NCI-H2081 treated with DMSO at 0.1 percent for 48 hours (cell line): ENCODE measurements around the gene CYP2E1.
"Not testable (repeated sequence)": the region's sequence is repeated elsewhere in the genome, so short reads cannot be mapped to it uniquely, and the experiment has no call there.

Source experiments
- DNase-seq: peaks from one replicate; lab custom pipeline; 2025; lab: John Stamatoyannopoulos, UW

Gene CYP2E1

DNA sequence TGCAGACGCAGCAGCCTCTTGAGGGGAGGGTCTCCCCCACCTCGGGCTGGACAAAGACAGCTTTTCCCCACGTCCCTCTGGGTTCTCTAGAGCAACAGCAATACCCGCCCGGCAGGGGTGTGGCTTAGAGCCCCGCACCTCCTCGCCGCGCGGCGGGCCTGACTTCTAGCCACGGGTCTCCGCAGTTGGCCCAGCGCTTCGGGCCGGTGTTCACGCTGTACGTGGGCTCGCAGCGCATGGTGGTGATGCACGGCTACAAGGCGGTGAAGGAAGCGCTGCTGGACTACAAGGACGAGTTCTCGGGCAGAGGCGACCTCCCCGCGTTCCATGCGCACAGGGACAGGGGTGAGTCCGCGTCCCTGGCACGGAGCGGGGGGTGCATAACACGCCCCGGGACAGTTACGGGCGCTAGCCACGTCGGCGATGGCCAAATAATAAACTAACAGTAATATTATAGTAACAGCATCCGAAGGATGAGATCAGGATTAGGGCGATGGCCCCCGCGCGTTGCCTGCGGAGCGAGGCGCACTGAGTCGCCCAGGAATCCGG is 1.2 kb downstream of the CYP2E1 start:
- DNase-seq, result no peak

DNA sequence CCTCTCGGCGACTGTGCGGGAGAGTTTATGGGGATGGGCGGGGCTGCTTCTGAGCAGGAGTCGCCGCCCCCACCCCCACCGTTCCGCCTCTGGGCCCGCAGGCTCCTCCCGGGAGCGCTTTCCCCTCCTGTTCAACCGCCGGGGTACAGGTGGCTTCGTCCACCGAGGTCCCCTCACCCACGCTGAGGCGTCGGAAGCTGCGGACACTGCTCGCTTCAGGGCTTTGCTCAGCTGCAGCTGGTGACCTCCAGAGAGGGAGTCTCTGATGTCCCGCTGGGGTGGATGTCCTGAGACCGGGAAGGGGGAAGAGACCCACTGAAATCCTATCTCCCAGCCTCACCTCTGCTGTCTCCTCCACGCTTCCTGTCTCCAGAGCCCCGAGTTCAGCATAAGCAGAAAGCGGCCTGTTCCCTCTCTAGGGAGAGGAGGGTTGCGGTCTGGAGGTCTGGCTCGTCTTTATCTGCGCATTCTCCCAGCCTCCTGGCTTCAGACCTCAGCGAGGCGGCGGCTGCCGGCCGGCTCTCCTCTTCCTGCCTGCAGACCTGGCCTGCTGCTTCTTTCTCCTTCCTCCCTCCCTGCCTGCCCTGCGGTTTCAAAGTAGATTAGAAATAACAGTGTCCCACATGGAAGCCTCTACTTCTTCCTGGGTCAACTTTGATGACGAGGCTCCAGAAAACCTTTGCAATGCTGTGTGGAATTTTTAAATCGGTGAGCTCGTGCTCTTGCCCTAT is 1.8 kb downstream of the CYP2E1 start:
- no peak for DNase-seq

DNA sequence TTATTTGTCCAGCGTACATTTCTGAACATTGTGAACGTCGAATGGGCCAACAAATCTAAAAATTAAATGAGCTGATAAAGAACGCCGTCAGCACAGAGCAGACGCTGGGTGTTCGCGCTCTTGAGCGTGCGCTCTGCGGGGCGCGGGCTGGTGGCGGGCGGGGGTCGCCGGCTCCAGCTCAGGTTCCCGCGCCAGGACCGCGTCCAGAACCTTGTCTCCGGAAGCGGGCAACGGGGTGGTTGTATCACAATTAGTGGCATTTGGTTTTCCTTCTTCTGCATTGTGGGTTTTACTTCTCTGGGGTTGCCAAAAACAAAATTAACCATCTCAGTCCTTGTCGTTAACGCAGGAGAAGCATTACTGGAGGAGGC is 2.4 kb downstream of the CYP2E1 start:
- DNase-seq, result no peak

DNA sequence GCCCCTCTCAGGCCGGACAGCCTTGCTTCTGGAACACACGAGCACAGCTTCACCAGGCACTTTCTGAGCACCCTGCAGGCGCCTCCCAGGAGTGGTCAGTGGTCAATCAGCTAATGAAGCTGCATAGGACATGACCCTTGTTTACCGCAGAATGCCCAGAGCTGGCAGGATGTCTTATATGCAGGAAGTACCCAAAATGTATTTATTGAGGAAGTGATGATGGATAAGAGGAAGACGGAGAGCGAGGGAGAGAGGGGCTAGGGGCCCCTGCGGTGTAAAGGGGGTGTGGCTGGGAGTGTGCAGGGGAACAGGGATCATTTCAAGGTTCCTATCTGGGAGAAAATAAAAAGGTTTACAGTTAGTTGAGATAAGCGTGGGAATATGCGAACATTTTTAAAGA is 3.3 kb downstream of the CYP2E1 start:
- DNase-seq, result no peak

DNA sequence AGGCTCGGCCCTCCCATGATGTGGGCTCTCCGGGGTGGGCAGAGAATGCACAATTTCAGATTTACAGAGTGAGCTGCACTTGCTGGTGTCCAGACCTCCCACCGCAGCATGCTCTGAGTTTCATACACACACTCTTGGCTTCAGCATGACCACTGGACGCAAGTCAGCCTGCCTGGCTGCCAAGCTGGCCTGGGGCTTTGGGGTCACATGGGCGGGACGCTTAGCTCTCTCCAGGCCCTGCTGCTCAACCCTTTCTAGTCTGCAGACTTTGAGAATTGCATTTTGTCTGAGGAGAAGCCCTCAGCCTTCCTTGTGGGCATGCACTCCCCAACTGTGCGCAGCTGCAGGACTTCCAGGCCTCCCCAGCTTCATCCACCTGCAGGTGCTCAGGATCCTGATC is 5.7 kb downstream of the CYP2E1 start:
- no peak for DNase-seq

DNA sequence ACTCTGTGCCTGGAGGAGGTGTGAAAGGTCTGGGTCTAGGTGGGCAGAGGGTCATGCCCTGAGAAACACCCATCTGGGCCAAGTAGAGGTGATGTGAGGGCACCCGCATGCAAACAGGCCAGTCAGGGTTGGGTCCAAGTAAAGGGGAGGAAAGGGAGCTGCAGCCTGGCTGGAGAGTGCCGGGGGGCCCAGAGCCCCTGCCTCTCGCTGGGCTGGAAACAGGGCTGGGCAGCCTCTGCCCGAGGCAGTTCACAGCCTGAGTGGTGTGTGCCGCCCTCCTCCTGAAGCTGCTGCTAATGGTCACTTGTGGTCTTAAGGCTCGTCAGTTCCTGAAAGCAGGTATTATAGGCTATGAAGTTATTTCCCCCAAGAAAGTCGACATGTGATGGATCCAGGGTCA is 7.3 kb downstream of the CYP2E1 start:
- DNase-seq, result no peak

DNA sequence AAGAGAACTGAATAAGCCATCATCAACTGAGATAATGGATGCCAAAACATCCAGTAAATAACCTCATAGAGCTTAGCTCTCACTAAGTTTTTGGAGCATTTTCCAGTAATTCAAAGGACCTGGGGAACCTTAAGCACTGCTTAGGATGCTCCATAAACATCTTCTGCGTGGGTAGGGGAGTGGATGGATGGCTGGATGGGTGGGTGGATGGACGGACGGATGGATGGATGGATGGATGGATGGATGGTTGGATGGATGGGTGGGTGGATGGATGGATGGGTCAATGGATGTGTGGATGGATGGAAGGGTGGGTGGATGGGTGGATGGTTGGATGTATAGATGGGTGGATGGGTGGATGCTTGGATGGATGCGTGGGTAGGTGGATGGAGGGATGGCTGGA is 9.0 kb downstream of the CYP2E1 start:
- no peak for DNase-seq

DNA sequence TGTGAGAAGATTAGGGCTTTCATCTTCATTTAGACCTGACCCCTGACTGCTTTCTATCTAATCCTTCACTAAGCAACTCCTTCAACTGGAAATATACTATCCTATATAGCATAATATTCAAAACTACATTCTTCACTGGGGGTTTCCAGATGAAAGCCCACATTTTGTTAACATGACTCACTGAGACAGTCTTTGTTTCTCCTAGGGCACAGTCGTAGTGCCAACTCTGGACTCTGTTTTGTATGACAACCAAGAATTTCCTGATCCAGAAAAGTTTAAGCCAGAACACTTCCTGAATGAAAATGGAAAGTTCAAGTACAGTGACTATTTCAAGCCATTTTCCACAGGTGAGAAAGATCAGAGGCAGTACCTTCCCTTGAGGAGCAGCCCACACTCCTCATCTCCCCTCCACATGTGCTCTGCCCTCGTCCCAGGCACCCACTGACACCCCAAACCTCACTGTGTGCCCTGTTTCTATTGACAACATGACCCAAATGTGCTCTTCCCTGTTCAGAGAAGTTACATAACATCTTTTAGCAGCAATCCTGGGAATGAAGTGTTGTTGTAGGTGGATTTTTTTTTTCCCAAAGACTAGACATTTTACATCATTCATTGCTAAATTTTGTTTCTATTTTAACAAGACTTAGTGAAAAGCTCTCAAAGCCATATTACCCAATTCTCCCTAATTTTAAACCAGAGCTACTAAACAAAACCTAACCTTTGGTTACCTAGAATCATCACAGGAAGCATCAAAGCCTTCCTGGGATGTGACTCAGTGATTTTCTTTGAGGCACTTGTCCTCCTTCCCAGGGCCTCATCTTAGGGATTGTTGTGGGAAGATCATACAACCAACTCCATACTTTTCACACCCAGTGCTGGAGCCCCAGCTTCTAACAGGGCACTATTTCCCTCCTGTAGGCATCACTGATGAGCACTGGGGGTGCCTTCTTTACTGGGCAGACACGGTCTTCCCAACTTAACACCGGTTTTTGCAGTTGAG is 10.7 kb downstream of the CYP2E1 start:
- no peak for DNase-seq

DNA sequence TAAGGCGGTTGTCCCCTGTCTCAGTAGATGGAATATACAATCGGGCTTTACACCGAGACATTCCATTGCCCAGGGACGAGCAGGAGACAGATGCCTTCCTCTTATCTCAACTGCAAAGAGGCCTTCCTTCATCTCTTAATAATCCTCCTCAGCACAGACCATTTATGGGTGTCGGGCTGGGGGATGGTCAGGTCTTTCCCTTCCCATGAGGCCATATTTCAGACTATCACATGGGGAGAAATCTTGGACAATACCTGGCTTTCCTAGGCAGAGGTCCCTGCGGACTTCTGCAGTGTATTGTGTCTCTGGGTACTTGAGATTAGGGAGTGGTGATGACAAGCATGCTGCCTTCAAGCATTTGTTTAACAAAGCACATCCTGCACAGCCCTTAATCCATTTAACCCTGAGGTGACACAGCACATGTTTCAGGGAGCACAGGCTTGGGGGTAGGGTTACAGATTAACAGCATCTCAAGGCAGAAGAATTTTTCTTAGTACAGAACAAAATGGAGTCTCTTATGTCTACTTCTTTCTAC is 14.3 kb downstream of the CYP2E1 start:
- DNase-seq, result not testable (repeated sequence)

DNA sequence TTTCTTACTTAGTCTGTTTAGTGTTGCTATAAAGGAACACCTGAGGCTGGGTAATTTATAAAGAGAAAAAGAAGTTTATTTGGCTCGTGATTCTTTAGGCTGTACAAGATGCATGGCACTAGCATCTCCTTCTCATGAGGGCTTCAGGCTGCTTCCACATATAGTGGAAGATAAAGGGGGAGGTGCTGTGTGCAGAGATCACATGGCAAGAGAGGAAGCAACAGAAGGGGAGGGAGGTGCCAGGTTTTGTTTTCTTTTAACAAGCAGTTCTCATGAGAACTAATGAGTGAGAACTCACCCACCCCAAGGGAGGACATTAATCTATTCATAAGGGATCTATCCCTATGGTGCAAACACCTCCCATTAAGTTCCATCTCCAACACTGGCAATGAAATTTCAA is 17.3 kb downstream of the CYP2E1 start:
- DNase-seq, result no peak

DNA sequence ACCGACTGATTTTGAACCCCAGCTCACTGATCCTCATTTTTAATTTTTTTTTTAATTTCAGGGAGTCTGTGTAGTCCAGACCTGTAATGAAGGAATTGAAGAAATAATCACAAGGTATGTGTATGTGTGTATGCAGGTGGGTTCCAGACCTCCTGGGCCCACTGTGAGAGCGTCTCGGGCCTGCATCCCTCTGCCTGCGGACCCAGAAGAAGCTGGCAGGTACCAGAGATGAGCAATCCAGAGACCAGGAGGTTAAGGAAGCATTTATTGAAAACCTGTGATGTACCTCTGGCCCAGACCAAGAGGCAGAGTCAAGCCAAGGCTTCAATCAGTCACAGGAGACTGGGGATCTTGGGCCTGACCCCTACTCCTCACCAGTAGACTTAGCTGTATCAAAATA is 27.4 kb downstream of the CYP2E1 start:
- no peak for DNase-seq

DNA sequence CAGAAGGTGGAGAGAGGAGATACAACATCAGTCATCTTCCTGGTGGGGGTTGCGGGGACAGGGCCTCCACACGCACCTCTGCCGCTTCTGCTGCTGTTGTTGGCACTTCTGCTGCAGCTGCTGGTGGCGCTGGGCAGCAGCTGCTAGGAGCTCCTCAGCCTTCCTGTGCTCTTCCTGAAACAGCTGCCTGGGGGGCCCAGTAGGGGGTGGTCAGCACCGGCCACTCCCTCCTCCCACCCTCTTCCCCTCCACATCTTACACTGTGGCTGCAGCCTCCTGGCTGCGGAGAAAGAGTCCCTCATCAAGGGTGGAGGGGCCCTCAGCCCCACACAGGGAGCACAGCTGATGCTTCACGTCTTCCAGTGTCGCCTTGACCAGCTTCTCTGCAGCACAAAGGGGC is 28.4 kb downstream of the CYP2E1 start:
- DNase-seq, result no peak

DNA sequence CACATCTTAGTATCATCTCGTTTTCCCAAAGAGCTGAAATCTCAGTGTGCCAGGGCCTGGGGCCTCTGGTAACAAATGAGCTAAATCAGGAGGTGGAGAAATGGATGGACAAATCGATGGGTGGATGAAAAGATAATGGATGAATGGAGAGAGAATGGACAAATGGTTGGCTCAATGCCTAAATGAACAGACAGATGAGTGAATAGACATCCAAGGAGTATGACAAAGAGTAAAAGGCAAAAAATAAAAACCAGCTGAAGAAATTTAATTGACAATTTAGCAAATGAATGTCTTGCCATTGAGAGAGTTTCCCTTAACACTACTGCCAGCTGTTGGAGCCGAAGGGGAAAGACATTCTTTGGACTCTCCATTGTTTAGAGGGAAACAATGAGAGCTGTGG is 30.2 kb downstream of the CYP2E1 start:
- DNase-seq, result no peak

DNA sequence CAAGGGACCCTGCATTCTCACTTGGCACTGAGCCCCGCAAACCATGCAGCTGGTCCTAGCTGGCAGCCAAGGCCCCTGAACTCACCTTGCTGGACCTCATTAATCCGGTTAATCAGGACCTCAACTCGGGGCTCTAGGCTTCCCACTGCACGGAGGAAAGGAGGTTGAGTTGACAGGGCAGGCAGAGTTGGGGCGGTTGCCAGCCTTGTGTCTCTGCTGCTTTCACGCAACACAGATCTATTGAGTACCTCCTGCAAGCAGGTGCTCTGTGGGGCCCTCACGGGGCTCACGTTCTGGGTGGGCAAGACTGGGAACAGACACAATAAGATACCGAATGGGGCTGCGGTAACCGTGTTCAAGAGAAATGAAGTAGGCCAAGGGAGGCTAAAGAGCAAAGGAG is 32.1 kb downstream of the CYP2E1 start:
- DNase-seq, result no peak

DNA sequence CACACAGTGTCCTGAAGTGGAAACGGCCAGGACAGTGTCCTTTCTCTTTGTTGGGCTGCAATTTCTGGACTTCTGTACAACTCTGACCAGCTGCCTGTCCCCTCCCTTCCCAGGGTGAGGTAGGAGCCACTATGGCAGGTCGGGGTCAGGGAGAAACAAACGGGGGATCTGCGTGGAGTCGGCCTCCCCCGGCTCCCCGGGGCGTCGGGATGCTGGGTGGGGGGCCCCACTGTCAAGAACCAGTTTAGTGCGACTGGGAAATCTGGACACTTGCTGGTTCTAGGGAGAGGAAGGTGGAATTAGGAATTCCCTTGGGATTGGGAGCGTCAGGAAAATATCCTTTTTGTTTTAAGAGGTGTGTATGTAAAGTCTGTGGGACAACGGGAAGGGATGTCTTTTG is 37.7 kb downstream of the CYP2E1 start:
- no peak for DNase-seq

DNA sequence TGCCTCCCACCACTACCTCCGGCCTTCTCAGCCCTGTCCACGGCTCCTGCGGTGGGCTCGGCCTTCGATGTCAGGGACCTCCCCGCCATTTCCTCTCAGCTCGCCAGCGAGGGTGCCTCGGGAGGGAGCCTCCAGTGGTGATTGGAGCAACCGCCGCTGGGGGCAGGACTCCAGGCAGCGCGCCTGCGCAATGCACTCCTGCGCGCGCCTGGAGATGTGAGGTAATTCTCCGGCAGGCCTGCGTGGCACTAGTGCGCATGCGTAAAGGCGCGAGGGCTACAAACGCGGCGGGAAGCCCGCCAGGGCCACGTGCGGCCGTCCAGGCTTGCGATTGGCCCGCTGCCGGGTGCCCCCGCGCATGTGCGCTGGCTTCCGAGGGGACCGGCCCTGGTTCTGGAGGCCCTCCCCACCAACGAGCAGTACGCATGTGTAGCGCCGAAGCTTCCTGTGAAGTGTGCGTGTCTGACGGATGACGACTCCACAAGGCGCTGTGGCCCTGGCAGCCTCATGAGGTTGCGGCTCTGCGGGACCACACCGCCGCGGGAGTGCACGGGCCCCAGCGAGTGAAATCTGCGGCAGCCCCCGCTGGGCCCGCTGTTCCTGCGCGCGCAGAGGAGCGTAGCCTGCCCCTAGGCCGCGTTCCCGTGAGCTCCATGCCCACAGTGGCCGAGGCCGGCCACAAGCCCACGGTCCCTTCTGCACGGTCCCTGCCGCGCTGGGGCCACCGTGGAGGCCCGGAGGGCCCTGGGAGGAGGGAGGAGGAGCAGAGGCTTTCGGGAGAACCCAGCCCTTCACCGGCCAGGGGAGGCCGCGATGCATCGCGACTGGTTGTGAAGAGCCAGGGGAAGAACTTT is 38.5 kb downstream of the CYP2E1 start, which contains the start of gene SYCE1:
SYCE1 (minus strand) TSS at position 143 of the 854 bp plus-strand sequence; CDS start at position 89, 54 bp downstream.
- DNase-seq, result no peak

DNA sequence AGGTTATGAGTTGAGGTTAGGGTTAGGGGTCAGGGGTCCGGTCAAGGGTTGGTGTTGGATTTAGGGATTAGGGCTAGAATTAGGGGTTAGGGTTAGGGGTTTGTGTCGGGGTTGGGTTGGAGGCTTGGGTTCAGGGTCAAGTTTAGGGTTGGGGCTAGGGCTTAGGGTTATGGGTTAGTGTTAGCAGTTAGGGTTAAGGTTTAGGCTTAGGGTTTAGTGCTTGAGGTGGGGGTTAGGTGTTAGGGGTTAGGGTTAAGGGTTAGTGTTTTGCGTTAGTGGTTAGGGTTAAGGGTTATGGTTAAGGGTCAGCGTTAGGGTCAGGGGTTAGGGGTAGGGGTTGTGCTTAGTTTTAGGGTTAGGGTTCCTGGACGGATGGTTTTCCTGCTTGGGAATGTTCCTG is 40.0 kb downstream of the CYP2E1 start:
- no peak for DNase-seq

DNA sequence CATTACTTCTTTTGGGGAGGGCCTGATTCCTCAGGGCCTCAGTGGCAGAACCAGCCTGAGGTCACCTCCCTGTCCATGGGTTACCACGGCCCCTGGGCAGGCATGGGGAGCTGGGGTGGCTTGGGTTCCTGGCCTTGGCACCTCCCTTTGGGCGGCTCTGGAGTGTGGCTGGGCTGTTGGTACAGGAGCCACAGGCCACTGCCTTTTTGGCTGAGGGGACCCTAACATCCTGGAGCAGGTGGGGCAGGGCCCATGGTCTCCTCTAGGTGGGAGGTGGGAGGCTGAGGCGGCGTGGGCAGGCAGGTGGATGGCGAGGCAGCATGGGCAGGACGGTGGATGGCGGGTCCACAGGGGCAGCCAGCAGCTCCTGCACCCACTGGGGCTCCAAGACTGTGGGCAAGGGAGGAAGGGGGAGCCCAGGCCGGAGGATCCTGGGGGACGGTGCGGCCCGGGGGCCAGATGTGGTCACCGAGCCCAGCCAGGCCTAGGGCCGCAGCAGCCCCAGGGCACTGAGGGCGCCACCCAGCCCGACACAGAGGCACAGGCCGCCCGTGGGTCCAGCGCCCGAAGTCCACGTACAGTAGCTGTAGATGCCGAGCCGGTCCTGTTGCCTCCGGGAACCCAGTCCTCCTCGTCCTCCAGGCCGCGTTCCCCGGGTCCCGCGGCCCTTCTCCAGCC is 40.6 kb downstream of the CYP2E1 start:
- DNase-seq, result no peak

DNA sequence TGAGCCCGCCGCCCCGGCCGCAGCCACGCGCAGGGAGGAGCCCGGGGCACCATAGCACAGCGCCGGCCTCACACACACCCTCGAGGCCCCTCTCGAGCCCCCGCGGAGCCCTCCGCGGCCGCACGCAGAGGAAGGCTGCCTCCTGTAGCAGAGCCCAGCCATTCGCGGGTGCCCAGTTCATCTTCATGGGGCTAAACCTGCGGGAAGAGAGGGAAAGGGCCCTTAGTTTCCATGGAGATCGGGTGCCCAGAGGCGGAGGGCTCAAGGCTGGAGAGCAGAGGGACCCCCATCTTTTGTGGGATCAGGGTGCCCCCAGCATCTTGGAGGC is 41.1 kb downstream of the CYP2E1 start:
- no peak for DNase-seq

DNA sequence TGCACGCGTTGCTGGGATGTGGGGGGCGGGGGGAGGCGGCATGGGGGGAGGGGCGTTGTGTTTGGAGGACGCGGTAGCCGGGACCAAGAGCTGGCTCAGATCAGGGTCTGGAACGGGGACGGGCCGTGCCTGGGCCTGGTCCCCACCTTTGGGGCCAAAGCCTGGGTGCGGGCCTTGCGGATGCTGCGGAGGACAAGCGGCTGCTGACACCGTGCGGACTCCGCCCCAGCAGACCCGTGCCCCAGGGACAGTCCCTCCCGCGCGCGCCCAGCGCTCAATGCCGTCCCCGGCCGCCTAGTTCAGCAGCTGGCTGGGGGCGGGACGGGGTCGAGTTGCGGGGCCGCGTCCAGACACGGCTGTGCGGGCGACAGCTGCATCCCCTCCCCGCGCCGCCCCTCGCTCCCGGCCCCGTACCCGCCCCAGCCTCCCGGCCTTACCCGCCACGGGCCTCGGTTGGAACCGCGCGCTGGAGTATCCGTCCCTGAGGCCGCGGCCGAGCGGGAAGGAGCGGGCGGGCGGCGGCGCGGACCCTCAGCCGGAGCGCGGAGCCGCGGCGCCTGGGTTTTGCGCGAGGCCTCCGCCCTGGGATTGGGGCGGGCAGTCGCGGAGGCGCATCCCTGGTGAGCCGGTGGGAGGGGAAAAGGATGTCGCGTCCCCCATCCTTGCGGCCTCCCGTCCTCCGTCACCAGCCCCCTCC is 41.8 kb downstream of the CYP2E1 start:
- not testable (repeated sequence) for DNase-seq

DNA sequence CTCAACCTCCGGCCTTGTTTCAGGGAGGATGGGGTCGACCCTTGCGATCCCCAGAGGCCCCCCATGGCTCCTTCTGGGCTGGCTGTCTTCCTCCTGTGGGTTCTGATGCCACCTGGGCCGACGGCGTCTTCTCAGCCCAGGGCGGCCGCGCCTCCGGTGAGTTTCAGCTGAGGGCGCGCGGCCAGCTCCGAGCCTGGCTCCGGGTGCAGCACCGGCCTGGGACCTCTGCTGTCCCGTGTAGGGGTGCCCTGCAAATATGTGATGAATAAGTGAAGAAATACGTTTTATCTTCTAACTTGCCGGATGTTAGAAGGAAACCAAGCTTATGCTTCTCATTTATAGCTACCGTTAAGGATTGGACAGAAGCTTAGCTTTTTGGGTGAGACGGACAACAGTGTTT is 42.6 kb downstream of the CYP2E1 start:
- DNase-seq, result not testable (repeated sequence)
